HG03108 (cell line): ENCODE results near the gene KCNJ1.

Experiments
- ATAC-seq: cut with Tn5 transposase; IDR thresholded peaks from one replicate; pipeline ENCODE4 v1.9.1; 2021; ENCODE audit warnings: moderate library complexity; ENCODE audit not compliant: unreplicated experiment

The KCNJ1 gene

DNA sequence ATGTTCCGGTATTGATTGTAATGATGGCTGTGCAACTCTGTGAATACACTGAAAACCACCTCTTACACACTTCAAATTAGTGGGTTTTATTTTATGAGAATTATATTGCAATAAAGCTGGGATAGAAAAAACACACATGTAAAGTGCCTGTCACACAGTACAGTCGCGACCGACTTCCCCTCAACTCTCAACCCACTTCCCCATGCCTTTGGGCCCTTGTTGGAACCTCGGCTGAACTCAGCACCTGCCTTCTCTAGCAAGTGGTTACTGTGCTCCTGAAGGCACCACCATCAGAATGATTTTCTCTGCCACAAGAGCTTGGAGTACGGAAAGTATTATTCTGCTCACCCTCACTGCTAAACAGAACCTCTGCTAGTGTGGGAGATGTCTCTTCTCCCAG, 13.5 kb downstream of the KCNJ1 start:
- no peak for ATAC-seq

DNA sequence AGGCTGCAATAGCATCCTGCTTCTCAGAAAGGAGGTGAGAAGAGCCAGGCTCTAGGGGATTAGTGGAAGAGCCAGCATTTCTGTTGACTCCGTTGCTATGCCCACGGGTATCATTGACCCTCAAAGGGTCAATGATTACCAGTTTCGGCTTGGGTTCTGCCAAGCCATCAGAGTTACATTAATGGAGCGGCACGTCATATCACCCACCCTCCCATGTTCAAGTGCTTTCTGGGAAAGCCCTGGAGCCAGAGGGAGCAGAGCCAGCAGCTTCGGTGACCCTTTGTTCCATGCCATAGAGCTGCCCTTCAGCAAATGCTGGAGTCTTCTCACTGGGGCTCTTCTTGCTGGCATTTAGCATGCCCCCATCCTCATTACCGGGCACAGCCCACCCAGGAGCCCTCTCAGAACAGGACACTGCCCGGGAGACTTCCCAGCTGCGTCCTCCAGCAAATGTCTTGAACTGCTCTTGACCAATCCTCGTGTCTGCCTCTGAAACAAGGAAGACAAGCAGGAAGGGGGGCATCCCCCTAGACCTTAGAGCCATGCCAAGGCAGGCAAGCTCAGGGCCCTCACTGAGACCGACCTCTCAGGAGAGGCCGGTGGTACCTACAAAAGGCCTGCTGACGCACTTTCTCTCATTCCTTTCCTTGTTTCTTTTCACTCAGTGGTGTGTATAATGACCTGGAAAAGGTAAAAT, 14.6 kb downstream of the KCNJ1 start:
- no peak for ATAC-seq

DNA sequence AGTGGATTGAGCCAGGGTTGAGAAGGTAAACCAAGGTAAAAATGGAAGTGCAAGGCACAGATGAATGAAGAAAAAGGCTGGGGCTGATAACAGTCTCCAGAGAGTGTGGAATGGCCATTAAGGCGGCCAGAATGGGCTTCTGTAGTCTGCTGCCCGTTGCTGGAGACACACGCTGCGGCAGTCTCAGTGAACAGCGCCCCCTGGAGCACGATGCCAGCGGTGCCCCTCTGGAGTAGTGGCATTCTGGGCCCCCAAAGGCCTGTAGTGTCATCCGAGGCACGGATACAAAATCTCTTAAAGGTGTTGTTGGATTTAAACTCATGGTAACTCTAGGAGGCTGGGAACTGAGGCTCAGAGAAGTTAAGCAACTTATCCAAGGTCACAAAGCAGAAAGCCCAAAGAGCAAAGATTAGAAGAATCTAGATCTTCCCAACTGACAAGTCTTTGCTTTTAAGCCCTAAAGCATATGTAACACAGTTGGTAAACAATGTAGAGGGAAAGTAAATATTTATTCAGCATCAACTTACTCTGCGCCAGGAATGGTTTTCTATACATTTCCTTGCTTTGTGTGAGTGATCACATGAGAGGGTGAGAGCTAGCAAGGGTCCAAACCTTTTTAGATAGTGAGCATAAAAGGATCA, 18.2 kb downstream of the KCNJ1 start:
- peak; percentile 72 for ATAC-seq

DNA sequence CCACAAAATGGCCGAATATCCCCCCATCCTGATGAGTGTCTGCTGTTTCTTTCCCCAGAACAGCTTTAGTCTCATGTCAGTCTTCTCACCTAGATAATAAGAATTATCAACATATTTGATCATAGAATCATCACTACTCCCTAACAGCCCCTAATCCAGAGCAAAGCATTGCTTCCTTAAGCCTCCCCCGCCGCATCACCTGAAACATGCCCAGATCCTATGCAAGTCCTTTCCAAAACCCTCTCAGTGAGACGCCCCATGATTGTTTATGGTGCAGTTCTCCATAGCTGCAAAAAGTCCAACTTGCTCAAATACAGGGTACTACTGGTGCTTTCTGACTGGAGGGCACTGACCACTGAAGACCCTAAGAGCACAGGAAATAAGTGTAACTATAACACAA, 20.1 kb downstream of the KCNJ1 start:
- ATAC-seq = no peak

DNA sequence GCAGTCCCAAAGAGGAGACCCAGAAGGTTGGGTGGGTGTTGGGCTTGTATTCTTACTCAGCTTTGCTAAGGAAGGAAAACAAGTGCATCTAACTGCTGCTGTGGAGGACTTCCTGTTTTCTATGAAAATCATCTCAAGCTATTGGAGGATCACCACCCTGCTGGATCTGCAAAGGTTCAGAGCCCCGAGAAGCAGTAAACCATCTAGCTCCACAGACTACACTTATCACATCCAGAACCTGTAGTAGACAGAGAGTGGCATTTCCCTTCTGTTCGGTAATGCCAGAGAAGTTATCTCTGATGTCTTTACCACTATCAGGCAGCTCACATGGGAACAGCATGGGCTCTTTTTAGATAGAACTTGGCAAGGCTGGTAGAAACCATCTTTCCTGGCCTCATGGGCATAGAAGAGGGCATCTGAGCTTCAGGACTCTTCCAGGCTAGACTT, 21.7 kb downstream of the KCNJ1 start:
- no peak for ATAC-seq

DNA sequence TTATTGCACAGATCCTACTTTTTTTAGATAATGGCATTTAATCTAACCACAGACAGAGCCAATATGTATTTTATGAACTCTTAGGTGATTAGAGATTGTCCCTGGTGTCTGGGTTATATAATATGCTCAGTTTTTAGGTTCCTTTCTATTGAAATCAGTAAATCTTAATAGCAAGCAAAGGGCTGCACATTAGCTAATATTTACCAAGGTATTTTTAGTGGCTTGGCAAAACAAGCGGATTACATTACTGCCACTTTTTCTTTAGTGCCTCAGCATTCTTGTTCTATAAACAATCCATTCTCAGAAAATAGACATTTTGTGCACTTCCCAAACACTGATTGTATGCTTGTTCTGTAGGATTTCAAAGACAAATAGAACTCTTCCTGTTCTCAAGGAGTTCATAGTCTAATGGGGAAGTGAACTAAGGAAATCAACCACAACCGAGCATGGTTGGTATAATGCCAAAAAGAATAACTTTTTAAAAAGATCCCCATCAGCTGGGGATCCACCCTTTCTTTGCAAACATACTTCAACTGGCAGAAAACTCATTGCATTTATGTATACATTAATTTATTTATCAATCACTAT, 23.8 kb downstream of the KCNJ1 start:
- no peak for ATAC-seq

DNA sequence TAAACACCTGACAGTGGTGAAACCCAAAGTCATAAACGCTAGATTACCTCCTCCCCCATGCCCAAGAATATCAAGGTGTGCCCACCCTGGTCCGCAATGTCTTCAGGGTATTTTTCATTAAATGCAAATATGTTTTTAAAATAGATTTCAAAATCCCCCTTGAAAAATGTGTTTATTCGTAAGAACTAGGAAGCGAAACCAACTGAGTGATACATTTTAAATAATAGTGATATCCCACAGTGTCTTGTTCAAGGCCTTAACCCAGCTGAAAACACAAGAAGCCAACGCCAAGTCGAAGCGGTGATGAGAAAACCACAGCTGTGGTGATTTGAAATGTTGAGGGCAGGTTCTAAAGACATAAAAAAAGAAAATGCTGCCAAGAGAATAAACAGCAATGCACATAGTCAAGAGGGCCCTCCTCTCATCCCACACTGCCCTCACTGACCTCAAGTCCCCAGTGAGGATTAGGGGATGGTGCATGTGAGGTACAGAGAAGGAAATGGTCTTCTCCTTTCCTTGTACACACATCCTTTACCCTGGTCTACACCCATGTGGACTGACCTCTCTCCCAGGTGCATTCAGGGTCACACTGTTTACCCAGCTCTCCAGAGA, 25.5 kb downstream of the KCNJ1 start:
- peak; percentile 62 for ATAC-seq

DNA sequence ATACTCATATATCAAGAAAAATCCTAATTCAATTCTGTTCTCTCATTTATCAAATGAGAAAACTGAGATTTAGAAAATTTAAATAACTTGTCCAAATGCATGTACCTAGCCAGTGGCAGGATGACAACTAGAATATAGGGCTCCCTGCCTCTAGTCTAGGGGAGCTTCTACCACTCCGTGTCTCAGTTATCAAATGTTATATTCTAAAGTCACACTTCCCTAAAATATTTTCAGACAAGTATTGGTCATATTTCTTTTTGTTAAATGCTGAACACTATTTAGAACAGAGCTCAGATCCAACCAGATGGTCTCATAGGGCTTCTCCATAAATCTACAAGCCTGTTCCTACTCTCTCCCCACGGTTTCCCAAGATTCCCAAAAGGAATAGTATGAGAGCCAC, 26.3 kb downstream of the KCNJ1 start:
- ATAC-seq = no peak

DNA sequence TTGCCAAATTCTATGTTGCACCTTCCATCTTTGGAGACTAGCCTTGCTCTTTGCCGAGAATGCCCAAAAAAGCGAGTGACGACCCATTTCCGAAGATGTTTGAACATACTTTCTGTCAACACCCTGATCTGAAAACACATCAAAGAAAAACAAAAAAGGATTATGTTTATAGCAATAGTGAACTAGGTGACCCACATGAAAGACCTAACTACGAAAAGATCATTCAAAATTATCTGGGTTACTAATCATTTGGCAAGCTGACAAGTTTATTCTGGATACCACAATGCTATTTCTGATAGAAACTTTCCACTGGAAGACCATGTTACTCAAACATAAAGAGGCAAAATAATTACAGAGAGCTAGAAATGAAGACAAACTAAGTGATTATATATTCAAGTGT, 27.0 kb downstream of the KCNJ1 start:
- ATAC-seq = no peak

DNA sequence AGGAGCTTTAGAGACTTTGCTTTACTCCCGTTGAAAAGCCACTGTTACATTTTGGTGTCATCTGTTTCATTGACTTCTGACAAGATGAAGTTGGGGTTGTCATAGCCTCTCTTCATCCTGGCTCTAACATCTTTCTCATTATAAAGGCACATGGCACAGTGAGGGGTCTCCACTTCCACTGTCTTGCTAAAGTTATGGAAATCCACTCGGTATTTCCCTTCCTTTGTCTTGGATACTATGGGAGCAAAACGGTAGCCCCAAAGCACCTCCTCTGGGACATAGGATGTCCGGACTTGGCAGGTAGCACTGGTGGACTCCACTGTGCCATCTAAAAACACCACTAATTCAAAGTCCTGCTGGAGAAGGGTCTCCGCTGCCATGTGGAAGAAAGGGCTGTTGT, 28.0 kb downstream of the KCNJ1 start:
- ATAC-seq = no peak

DNA sequence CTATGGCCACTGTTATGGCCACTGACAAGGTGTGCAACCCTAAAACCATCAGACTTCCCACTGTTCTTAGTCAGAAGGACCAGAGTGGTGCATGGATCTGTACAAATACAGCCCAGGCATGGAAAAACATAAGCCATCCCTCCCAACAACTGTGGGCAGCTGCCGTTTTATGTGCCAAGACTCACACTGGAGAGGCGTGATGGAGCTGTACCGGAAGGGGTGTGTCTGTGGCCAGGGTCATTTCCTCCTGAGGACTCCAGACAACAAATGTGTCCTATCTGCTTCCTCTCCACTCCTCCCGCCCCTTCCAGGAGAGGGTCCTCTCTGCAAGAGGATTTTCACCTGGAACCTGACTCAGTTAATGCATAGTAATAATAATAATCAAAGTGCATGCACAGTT, 29.5 kb downstream of the KCNJ1 start:
- ATAC-seq = no peak

DNA sequence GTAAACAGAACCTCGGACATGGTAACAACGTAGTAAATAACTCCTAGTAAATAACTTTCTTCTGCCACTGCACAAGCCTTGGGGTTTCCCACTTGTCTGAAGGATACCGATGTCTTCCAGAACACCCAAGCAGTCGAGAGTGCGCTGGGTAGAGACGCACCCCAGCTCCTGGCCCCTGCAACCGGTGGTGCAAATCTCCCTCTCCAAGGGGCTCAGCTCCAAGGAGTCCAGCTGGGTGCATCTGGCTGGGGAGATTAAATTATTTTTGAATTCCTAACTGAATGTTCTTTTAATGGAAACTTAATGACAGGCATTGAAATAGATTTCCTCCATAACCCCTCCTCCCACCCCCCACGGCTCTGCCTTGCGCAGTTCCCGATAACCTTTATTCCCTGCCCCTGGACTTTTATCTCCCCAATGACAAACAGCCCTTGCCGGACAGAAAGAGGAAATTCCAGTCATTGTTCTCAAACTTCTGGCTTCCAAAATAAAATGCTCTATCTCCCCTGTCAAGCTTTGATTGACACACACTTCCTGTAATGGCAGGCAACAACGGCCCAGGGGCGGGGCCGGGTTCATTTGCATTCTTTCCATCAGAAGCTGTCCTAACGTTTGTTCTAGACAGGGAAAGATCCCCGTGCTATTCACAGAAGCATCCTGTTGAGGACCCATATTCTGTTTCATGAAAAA, 31.2 kb downstream of the KCNJ1 start:
- ATAC-seq = no peak

DNA sequence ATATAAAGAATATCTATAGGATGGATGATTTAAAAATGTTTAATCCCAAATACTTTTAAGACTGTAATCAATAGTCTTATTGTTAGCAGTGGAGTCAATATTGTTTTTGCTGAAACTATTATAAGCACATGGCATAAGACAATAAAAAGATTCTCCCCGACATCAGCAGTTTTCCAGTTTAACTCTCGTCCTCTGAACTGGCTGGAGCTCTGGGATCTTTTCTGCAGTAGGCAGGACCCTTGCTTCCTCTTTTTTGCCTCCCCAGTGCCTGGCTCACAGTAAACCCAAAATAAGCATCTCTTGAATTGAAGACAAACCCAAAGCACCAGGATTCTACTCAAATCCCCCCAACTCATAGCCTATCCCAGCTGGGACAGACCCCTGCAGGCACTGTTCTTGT, 32.9 kb downstream of the KCNJ1 start:
- no peak for ATAC-seq

DNA sequence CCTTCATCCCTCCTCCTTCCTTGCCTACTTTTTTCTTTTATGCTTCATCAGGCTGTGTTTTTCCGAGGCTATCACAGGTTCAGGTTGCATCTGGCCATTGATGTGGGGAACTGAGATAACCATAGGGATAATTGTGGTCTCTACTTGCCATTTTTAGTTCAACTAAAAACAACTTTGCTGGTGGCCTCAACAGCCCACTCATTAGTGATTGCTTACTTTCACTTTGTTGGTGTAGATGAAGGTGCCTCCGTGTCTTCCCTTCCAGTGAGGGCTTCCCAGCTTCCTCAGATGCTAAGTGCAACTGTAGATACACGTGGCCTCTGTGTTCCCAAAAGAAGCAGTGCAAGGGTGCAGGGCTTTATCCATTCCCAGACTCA, 35.0 kb downstream of the KCNJ1 start:
- no peak for ATAC-seq

DNA sequence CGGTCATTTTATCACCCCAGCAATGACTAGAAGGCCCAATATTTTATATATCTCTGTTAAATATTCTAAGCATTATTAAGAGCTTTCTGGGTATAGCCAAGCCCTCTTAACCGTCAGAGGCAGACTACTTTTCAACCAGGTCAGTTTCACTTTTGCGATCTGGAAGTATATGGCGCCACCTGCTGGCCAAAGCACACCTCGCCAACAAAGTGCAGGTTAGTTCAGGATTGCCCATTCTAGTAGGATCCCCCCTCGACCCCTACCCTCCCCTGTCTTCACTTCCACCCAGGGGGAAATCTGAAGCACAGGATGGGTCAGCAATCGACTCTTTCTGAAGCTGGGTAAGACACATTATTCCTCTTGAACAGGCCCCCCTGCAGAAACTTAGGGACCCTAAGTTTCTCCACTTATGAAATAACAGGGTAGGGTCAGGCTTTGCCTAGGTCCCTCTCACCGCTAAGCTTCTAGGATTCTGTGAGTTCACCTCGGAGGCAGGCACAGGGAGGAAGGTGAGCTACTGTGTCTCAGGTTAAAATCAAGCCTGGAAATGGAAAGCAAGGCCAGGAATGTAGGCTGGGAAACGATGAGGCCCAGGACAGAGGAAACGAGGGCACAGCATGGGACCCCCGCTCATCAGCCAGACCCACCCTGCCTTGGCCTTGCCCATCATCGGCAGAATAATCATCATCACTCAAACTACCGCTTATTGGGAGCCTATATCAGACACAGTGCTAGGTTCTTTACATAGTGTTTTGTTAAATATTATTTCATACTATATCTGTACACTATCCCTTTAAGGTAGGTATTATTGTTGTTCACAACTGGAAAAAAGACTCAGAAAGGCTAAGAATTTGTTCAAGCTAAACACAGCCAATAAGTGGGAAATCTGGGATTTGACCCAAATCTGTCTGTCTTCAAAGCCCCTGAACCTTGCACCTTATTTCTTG, 35.6 kb downstream of the KCNJ1 start:
- peak; percentile 72 for ATAC-seq

DNA sequence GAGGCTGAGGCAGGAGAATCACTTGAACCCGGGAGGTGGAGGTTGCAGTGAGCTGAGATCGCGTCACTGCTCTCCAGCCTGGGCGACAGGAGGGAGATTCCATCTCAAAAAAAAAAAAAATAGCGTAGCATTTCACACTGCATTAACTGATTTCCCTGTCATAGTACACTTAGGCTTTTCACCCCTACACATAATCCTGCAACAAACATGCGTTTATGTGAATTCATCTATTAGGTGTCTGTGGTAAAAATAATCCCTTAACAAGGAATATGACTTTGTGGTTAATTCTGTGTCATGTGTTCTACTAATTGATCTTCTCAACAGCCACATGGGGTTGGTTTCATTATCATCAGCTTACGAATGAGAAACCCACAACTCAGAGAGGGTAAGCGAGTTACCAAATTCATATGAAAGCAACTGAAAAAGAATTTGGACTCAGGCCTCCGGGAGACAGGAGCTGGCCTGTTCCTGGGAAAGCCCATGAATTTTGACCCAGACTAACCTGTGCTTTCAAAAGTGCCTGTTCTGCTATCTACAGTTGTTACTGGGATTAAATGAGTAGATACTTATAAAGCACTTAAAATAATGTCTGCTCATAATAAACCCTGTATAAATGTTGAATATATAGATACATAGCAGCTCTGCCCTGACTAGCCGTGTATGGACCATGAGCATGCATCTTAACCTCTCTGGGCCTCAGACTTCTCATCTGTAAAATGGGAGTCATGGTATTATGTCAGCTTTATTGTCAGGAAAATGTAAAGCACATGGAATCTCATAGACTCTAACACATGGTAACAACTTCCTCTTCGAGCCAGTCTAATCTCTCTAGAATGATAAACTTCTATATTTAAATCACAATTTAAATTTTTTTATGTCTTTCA, 36.6 kb downstream of the KCNJ1 start:
- peak; percentile 20 for ATAC-seq

DNA sequence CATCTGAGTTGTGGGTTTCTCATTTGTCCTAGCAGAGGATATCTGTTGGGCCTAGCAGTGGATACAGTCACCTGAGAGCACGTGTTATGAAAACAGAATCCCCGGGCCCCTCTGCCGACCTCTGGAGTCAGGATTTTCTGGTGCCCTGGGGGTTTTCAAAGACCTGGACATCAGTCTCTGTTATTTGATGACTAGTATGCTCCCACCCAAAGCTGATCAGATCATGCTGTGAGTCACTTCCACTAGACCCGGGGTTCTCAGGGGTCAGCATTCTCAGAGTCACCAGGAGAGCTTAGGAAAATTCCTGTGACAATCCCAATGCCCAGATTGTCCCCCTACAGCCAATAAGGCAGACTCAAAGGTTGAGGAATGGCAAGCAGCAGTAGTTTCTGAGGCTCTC, 38.7 kb downstream of the KCNJ1 start:
- ATAC-seq = no peak

DNA sequence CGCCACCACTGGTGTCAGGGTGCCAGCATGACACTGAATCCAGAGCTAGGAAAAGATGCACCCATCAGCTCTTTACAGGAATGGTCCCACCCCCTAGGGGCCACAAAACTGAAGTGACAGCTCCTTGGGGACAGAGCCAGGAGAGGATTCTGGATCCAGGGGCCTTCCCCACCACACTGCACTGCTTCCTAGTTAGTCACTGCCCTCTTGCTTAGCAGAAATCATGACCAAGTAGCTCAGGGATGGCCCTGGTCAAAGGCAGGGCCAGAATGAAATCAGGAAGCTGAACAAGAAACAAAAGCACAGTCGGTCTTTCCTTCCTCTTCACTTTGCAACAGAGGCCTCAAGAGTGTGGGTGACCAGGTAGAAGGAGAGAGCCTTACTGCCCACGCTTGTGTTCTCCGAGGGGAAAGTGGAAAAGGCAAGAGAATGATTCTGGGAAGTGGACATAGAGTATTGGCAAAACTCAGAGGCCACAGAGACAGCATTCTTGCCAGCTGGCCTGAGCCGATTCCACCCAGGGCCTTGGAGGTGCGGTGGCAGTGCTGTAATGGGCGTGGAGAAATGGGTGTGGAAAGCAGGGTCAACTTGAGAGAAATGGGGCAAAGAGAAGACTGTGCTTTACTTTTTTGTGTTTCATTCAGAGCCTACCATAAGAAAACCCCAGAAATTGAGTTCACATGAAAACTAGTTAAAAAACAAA, 39.8 kb downstream of the KCNJ1 start:
- ATAC-seq = no peak
